HepG2 (cell line): ENCODE measurements around the gene SEPTIN2. TPM values are rescaled to one million over a fixed set of nuclear protein-coding genes. Genes with fewer than 3 reads are reported as not detected.
A peak's percentile ranks its signal among the peaks of the same experiment; 100 is the strongest.

Experiments
- ATAC-seq: fragments of 200-7000 bp; cut with Tn5 transposase; 3 replicates; pipeline ENCODE4 v1.9.1; 2020; ENCODE audit warnings: mild to moderate bottlenecking, moderate library complexity
- BruUV-seq: library from RNA; stranded (reverse); fragments of 400-500 nt; replicated peaks from 2 replicates; lab custom pipeline; 2021; lab: Mats Ljungman, UMichigan
- CTCF ChIA-PET: fragments of 300-600 bp; formaldehyde crosslinking; extraction: SDS; loops from one replicate; lab custom pipeline; 2021; ENCODE audit warnings: low total read pairs, inconsistent platforms, low intra/inter-chr PET ratio; lab: Yijun Ruan, JAX
- POLR2A ChIA-PET: fragments of 350-600 bp; sonication (Branson Sonifier 250); formaldehyde crosslinking; loops from one replicate; lab custom pipeline; 2020; ENCODE audit warnings: antibody characterized with exemption, inconsistent platforms; lab: Yijun Ruan, JAX
- DNase-seq: peaks from one replicate; pipeline ENCODE4 v3.0.0-alpha.2; 2015; ENCODE audit warnings: low spot score
- FAIRE-seq: peaks from 3 replicates; lab custom pipeline; 2011; peaks lifted over from hg19 to GRCh38; lab: Jason Lieb, UNC
- H2AFZ ChIP-seq: one replicate; pipeline ENCODE4 v1.6.1; 2011; ENCODE audit warnings: low read length, inconsistent platforms
- H3K27ac ChIP-seq: fragments of 300-600 bp; 3 replicates; pipeline ENCODE4 v1.8.0; 2011; ENCODE audit warnings: mixed run types, mild to moderate bottlenecking, mixed read lengths, low read length, inconsistent platforms; ENCODE audit not compliant: insufficient read depth; ENCODE audit errors: extremely low read length
- H3K27me3 ChIP-seq, 2 experiments: fragments of 200-600 bp in 1 of 2; 2 replicates in 1 of 2; 3 replicates in 1 of 2; pipeline versions ENCODE4 v1.6.0 to v1.8.0; 2011; ENCODE audit warnings: low read length in 2 of 2, mild to moderate bottlenecking in 2 of 2, moderate library complexity in 2 of 2, inconsistent platforms in 1 of 2; ENCODE audit not compliant: insufficient read depth in 2 of 2, control insufficient read depth in 1 of 2
- H3K36me3 ChIP-seq, 2 experiments: fragments of 200-600 bp in 1 of 2; replicated peaks in 1 of 2; 2 replicates in 1 of 2; 3 replicates in 1 of 2; pipeline versions ENCODE4 v1.5.1 to v1.8.0; 2011; ENCODE audit warnings: low read length in 2 of 2, inconsistent platforms in 1 of 2; ENCODE audit not compliant: insufficient read depth in 2 of 2, control insufficient read depth in 1 of 2
- H3K4me1 ChIP-seq: 2 replicates; pipeline ENCODE4 v1.5.1; 2012; ENCODE audit warnings: low read length, inconsistent platforms; ENCODE audit not compliant: insufficient read depth
- H3K4me2 ChIP-seq: 2 replicates; pipeline ENCODE4 v1.6.0; 2011; ENCODE audit warnings: low read depth, low read length, inconsistent platforms
- H3K4me3 ChIP-seq, 3 experiments: fragments of 200-600 bp in 1 of 3; sonication (generic), shearing (Covaris generic) in 1 of 3; replicated peaks in 1 of 3; 2 replicates each; pipeline ENCODE4 v1.5.1; 2011 to 2016; ENCODE audit warnings: low read length in 3 of 3, inconsistent platforms in 2 of 3, low read depth in 2 of 3, mild to moderate bottlenecking in 2 of 3, control low read depth in 1 of 3, mixed read lengths in 1 of 3; ENCODE audit not compliant: insufficient read depth in 1 of 3
- H3K79me2 ChIP-seq: one replicate; pipeline ENCODE4 v1.6.1; 2011; ENCODE audit warnings: low read length, inconsistent platforms; ENCODE audit not compliant: insufficient read depth
- H3K9ac ChIP-seq: 2 replicates; pipeline ENCODE4 v1.6.0; 2011; ENCODE audit warnings: mild to moderate bottlenecking, low read depth, low read length, inconsistent platforms; ENCODE audit not compliant: insufficient read depth
- H3K9me3 ChIP-seq: 2 replicates; pipeline ENCODE4 v1.5.1; 2012; ENCODE audit warnings: mild to moderate bottlenecking, low read length
- H4K20me1 ChIP-seq: 2 replicates; pipeline ENCODE4 v1.6.0; 2011; ENCODE audit warnings: inconsistent platforms, mild to moderate bottlenecking, low read length, moderate library complexity; ENCODE audit not compliant: insufficient read depth
- FOXM1 ChIP-seq: sonication (generic); formaldehyde crosslinking; IDR thresholded peaks from 2 replicates; pipeline ENCODE4 v1.5.0; 2020; ENCODE audit warnings: missing genetic modification reagents
- HHEX ChIP-seq: IDR thresholded peaks from 2 replicates; pipeline ENCODE4 v1.6.1; 2016; ENCODE audit warnings: control low read depth
- HIVEP1 ChIP-seq: sonication (generic); formaldehyde crosslinking; IDR thresholded peaks from 2 replicates; pipeline ENCODE4 v1.4.0; 2020; ENCODE audit warnings: mild to moderate bottlenecking, missing genetic modification reagents
- HNF4A ChIP-seq: sonication (generic); formaldehyde crosslinking; IDR thresholded peaks from 2 replicates; pipeline ENCODE4 v1.4.0; 2020; ENCODE audit warnings: missing genetic modification reagents
- JUNB ChIP-seq: sonication (generic); formaldehyde crosslinking; IDR thresholded peaks from 2 replicates; pipeline ENCODE4 v1.8.0; 2022; ENCODE audit warnings: missing genetic modification reagents, mild to moderate bottlenecking, borderline replicate concordance
- SP1 ChIP-seq, 2 experiments: fragments of 450-650 bp in 1 of 2; sonication (generic) in 1 of 2; formaldehyde crosslinking in 1 of 2; IDR thresholded peaks; 2 replicates each; pipeline versions ENCODE4 v1.4.0 to v1.6.1; 2016 to 2020; ENCODE audit warnings: missing genetic modification reagents in 1 of 2
- TBX3 ChIP-seq: fragments of 450-650 bp; IDR thresholded peaks from 2 replicates; pipeline ENCODE4 v1.6.1; 2017; ENCODE audit warnings: antibody characterized with exemption, mild to moderate bottlenecking, inconsistent platforms, borderline replicate concordance
- TOPORS ChIP-seq: sonication (generic); formaldehyde crosslinking; IDR thresholded peaks from 2 replicates; pipeline ENCODE4 v1.8.0; 2023; ENCODE audit warnings: mild to moderate bottlenecking, missing genetic modification reagents
- ZBTB21 ChIP-seq: sonication (generic); formaldehyde crosslinking; IDR thresholded peaks from 2 replicates; pipeline ENCODE4 v1.4.0; 2020; ENCODE audit warnings: missing genetic modification reagents
- ZEB1 ChIP-seq: IDR thresholded peaks from 2 replicates; pipeline ENCODE4 v1.6.1; 2012; ENCODE audit warnings: mild to moderate bottlenecking, low read depth, inconsistent platforms; ENCODE audit not compliant: insufficient replicate concordance
- ZNF501 ChIP-seq: sonication (generic); formaldehyde crosslinking; IDR thresholded peaks from 2 replicates; pipeline ENCODE4 v1.5.1; 2020; ENCODE audit warnings: mild to moderate bottlenecking, moderate library complexity, missing genetic modification reagents
- ZNF546 ChIP-seq: sonication (generic); formaldehyde crosslinking; conservative IDR thresholded peaks from 2 replicates; pipeline ENCODE4 v1.8.1; 2023; ENCODE audit warnings: mild to moderate bottlenecking, missing genetic modification reagents
- ZNF773 ChIP-seq: sonication (generic); formaldehyde crosslinking; IDR thresholded peaks from 2 replicates; pipeline ENCODE4 v1.4.0; 2020; ENCODE audit warnings: missing genetic modification reagents, borderline replicate concordance
- WGBS: methylation state at CpG from one replicate; pipeline ENCODE4 v1.1.6; 2017; ENCODE audit warnings: low lambda C conversion rate; 5-methylcytosine and 5-hydroxymethylcytosine counted together
- in situ Hi-C: cut with HindIII; loops from 2 replicates; pipeline ENCODE4 v1.10.0; 2017; ENCODE audit warnings: low pct_unique_long_range_greater_than_20kb; ENCODE audit not compliant: extremely low pct_ligation_motif_present
- intact Hi-C: fragments of 100-400 bp; cut with micrococcal nuclease; formaldehyde crosslinking; loops from one replicate; pipeline ENCODE4 v1.10.0; 2022; ENCODE audit not compliant: unreplicated experiment
- polyA plus RNA-seq, 8 experiments: library from polyadenylated mRNA; depleted of rRNA in 3 of 8; stranded (reverse) in 7 of 8; unstranded in 1 of 8; fragments of >200 nt; fragmentation: Illumina TruSeq in 4 of 8; extraction: Trizol in 4 of 8; gene quantifications; 2 replicates each; pipeline versions ENCODE4 v1.2.1 to v1.2.3, GENCODE V29; 2011 to 2016; ENCODE audit warnings: low read depth in 4 of 8, missing spikeins in 1 of 8, mixed read lengths in 1 of 8; ENCODE audit not compliant: insufficient read depth in 1 of 8
- total RNA-seq, 5 experiments: library from RNA; depleted of rRNA; stranded (reverse); fragments of >200 nt; fragmentation: Illumina TruSeq; extraction: Trizol; gene quantifications; 2 replicates each; pipeline ENCODE4 v1.2.3, GENCODE V29; 2016; ENCODE audit warnings: low read depth in 1 of 5
- TF ChIP-seq, protein P1 (sequence below): sonication (generic); formaldehyde crosslinking; IDR thresholded peaks from 2 replicates; pipeline ENCODE4 v1.4.0; 2020; ENCODE audit warnings: missing genetic modification reagents
- TF ChIP-seq, protein P2 (sequence below): sonication (generic); formaldehyde crosslinking; IDR thresholded peaks from 2 replicates; pipeline ENCODE4 v1.8.1; 2022; ENCODE audit warnings: mild to moderate bottlenecking, missing genetic modification reagents

The SEPTIN2 gene
- total and polyA plus RNA-seq, 2 of the 13 experiments (the other 11 are each of a cell fraction or from before 2014, with no cell fraction given) = 493 to 733 TPM

DNA sequence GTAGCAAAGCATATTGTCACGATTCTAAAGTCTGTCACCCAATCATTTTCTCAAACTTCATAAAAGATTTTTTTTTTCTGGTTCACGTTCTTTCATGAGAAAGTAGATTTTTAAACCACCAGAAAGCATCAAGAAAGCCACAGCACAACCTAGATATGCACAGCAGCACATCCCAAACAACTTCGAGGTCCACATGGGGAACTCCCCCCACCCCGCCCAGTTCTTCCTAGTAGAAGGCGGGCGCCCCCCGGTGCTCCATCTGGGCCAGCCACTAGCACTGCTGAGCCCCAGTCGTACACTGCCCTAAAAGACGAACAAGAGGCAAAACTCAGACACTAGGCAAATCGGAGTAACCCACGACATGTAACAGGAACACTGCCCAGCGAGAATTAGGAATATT lies 15.7 kb upstream of the SEPTIN2 start (continued):
- TF ChIP-seq JUNB (CRISPR knock-in tag) (no peak), ZNF546 (CRISPR knock-in tag) (no peak), ZNF501 (CRISPR knock-in tag) (peak; percentile 44; the same call in 1 of the 2 replicates), HIVEP1 (CRISPR knock-in tag) (no peak)

DNA sequence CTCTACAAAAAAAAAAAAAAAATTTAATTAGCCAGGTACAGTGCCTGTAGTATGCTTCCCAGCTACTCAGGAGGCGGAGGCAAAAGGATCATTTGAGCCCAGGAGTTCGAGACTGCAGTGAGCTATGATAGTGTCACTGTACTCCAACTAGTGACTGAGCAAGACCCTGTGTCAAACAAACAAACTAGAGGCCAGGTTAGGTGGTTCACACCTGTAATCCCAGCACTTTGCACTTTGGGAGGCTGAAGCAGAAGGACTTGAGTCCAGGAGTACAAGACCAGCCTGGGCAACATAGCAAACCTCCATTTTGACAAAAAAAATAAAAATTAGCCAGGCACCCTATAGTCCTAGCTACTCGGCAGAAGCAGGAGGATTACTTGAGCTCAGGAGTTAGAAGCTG lies 13.6 kb upstream of the SEPTIN2 start:
- ChIA-PET POLR2A (interaction anchor here (1.2 to 4.8 kb wide), 3 partner anchors 9 to 48 kb away, joined by 5 to 34 read pairs (median 10); partner anchors contain the start of genes HDLBP and SEPTIN2), CTCF (no interaction called here)
- no peaks in the 10 kb centered on the region for H3K9me3 ChIP-seq
- peaks cover 3 to 5% of the 10 kb centered on the region in 2 experiments; a peak in 2 of 5 replicates for H3K36me3 ChIP-seq
- H3K27ac ChIP-seq = peak overlapping the region; percentile 43
- intact Hi-C loops = loop anchor here (5.0 kb wide), 1 partner anchor 290 kb away; no protein-coding TSS in a partner anchor
- no peak overlapping the region for H2AFZ ChIP-seq
- H3K27me3 ChIP-seq = no peaks in the 10 kb centered on the region
- peaks cover 56% of the 10 kb centered on the region for H3K4me1 ChIP-seq
- peaks cover 39% of the 10 kb centered on the region for H4K20me1 ChIP-seq
- 57% methylated on average over 3 of the region's 3 CpGs for WGBS
- DNase-seq = no peak
- in situ Hi-C loops = no loop called here
- H3K4me2 ChIP-seq = peak overlapping the region; percentile 45; the same call in 1 of the 2 replicates
- H3K79me2 ChIP-seq = peaks cover 93% of the 10 kb centered on the region
- no TSS peak for BruUV-seq
- H3K4me3 ChIP-seq = no peak overlapping the region
- peak; percentile 36 for FAIRE-seq
- peak; percentile 64 for ATAC-seq
- H3K9ac ChIP-seq = 0 out of 2 replicates have a peak overlapping the region, but pooled peaks have one; percentile 6
- TF ChIP-seq ZBTB21 (CRISPR knock-in tag) = no peak
- TF ChIP-seq ZNF773 = no peak
- TF ChIP-seq SP1 (IDR thresholded peaks at IDR 0.05) = no peak
- TF ChIP-seq SP1 (CRISPR knock-in tag; IDR thresholded peaks at IDR 0.05) = 0 out of 2 replicates have a peak, but pooled peaks have one; percentile 5
- peak; percentile 87 for TF ChIP-seq HNF4A
- TF ChIP-seq, protein P1, sequence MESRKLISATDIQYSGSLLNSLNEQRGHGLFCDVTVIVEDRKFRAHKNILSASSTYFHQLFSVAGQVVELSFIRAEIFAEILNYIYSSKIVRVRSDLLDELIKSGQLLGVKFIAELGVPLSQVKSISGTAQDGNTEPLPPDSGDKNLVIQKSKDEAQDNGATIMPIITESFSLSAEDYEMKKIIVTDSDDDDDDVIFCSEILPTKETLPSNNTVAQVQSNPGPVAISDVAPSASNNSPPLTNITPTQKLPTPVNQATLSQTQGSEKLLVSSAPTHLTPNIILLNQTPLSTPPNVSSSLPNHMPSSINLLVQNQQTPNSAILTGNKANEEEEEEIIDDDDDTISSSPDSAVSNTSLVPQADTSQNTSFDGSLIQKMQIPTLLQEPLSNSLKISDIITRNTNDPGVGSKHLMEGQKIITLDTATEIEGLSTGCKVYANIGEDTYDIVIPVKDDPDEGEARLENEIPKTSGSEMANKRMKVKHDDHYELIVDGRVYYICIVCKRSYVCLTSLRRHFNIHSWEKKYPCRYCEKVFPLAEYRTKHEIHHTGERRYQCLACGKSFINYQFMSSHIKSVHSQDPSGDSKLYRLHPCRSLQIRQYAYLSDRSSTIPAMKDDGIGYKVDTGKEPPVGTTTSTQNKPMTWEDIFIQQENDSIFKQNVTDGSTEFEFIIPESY (CRISPR knock-in tag) = no peak
- no peak for TF ChIP-seq TOPORS (CRISPR knock-in tag)
- TF ChIP-seq ZEB1 = peak; percentile 79
- TF ChIP-seq FOXM1 (CRISPR knock-in tag) = no peak
- TF ChIP-seq HHEX = peak; percentile 35; the same call in 1 of the 2 replicates
- TF ChIP-seq, protein P2, sequence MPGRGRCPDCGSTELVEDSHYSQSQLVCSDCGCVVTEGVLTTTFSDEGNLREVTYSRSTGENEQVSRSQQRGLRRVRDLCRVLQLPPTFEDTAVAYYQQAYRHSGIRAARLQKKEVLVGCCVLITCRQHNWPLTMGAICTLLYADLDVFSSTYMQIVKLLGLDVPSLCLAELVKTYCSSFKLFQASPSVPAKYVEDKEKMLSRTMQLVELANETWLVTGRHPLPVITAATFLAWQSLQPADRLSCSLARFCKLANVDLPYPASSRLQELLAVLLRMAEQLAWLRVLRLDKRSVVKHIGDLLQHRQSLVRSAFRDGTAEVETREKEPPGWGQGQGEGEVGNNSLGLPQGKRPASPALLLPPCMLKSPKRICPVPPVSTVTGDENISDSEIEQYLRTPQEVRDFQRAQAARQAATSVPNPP = no peak
- TF ChIP-seq TBX3 = peak; percentile 20; the same call in 1 of the 2 replicates
